Breast epithelium (tissue), 4 donors: ENCODE data around the gene OS9. TPM values are rescaled to one million over a fixed set of nuclear protein-coding genes. Genes with fewer than 3 reads are reported as not detected.
A peak's percentile ranks its signal among the peaks of the same experiment; 100 is the strongest.
"Not testable (repeated sequence)": the region's sequence is repeated elsewhere in the genome, so short reads cannot be mapped to it uniquely, and the experiment has no call there.

Experiments used
- DNase-seq, 2 donors: peaks; one replicate each; pipeline ENCODE4 v3.0.0-alpha.2; 2019; ENCODE audit warnings: low spot score in 2 of 2
- H3K27ac ChIP-seq, 2 donors: fragments of 200-600 bp; sonication (generic) in 1 of 2; one replicate each; pipeline ENCODE4 v1.5.1; 2016 to 2019; ENCODE audit warnings: mild to moderate bottlenecking in 1 of 2
- H3K27me3 ChIP-seq, 2 donors: fragments of 200-600 bp; sonication (generic) in 1 of 2; one replicate each; pipeline versions ENCODE4 v1.5.1 to v1.6.0; 2017 to 2019; ENCODE audit warnings: control low read depth in 1 of 2, mild to moderate bottlenecking in 1 of 2
- H3K36me3 ChIP-seq: fragments of 200-600 bp; one replicate; pipeline ENCODE4 v1.5.1; 2019
- H3K4me1 ChIP-seq, 2 donors: fragments of 200-600 bp; sonication (generic); one replicate each; pipeline ENCODE4 v1.5.1; 2016 to 2019; ENCODE audit warnings: control low read depth in 1 of 2
- H3K4me3 ChIP-seq, 3 donors: fragments of 200-600 bp; sonication (generic); 1 replicate in 2 of 3; 2 replicates in 1 of 3; pipeline ENCODE4 v1.5.1; 2016 to 2019; ENCODE audit warnings: mild to moderate bottlenecking in 3 of 3, moderate library complexity in 2 of 3
- H3K9me3 ChIP-seq, 2 donors: fragments of 200-600 bp; sonication (generic) in 1 of 2; one replicate each; pipeline ENCODE4 v1.5.1; 2016 to 2019; ENCODE audit warnings: control low read depth in 1 of 2
- CTCF ChIP-seq, 3 donors: fragments of 450-650 bp; IDR thresholded peaks; one replicate each; pipeline ENCODE4 v1.5.1; 2016 to 2017; ENCODE audit warnings: antibody characterized with exemption in 3 of 3, mild to moderate bottlenecking in 3 of 3, moderate library complexity in 3 of 3
- POLR2A ChIP-seq: fragments of 450-650 bp; IDR thresholded peaks from one replicate; pipeline ENCODE4 v1.6.1; 2016; ENCODE audit warnings: antibody characterized with exemption, mild to moderate bottlenecking, moderate library complexity
- POLR2AphosphoS5 ChIP-seq, 3 donors: sonication (generic); formaldehyde crosslinking; IDR thresholded peaks; one replicate each; pipeline ENCODE4 v1.6.1; 2017; ENCODE audit warnings: antibody characterized with exemption in 3 of 3
- intact Hi-C: fragments of 100-400 bp; cut with DNase I; formaldehyde crosslinking; loops from one replicate; pipeline ENCODE4 v1.15.1; 2023; ENCODE audit warnings: low total_unique reads
- total RNA-seq, 3 donors: library from RNA; depleted of rRNA; stranded (reverse); fragments of >200 nt; gene quantifications; one replicate each; pipeline ENCODE4 v1.1.0, GENCODE V29; 2016

OS9 gene
- total RNA-seq, 3 donors from 2014 or later, result 184 to 431 (median 213) TPM

GRCh38 chr12:57712701-57713100, 18.8 kb downstream of the OS9 start:
- TF ChIP-seq POLR2A (no peak), CTCF (IDR thresholded peaks at IDR 0.05) (no peak), POLR2AphosphoS5 (IDR thresholded peaks at IDR 0.05) (no peak)
- no peaks in the 10 kb centered on the region for H3K36me3 ChIP-seq

DNA sequence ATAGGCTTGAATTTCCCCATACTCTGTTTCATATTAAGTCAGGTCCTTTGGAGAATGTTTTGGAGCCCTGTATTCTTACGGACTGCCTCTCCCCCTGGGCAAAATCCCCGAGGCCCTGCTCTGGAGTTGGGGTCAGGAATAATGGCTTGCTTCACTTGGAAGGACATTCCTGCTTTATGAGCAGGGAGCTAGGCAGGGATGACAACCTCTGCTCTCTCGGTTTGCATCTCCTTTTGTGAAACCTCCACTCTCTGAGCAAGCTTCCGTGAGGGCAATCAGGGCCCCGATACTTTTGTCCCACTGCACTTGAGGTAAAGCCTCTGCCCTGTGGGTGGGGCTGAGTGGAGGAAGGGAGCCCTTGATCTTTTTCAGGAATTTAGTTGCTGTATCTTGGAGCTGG, 19.3 kb downstream of the OS9 start:
- TF ChIP-seq POLR2A (no peak), CTCF (IDR thresholded peaks at IDR 0.05) (no peak), POLR2AphosphoS5 (IDR thresholded peaks at IDR 0.05) (no peak)
- H3K27me3 ChIP-seq, result no peaks in the 10 kb centered on the region
- peak in 1 of 2 donors; percentile 11 for DNase-seq
- no peaks in the 10 kb centered on the region for H3K9me3 ChIP-seq
- peaks cover 5% of the 10 kb centered on the region for H3K36me3 ChIP-seq
- H3K27ac ChIP-seq, result no peak overlapping the region
- H3K4me3 ChIP-seq, result no peak overlapping the region
- H3K4me1 ChIP-seq, result no peaks in the 10 kb centered on the region
- intact Hi-C loops, result no loop called here

More at GRCh38 chr12:57712701-57713100, 18.8 kb downstream of the OS9 start:
- Histone ChIP-seq H3K27me3 (no peaks in the 10 kb centered on the region), H3K4me1 (no peaks in the 10 kb centered on the region), H3K4me3 (no peak overlapping the region), H3K9me3 (no peaks in the 10 kb centered on the region), H3K27ac (no peak overlapping the region)
- intact Hi-C loops, result no loop called here
- DNase-seq, result peak in 1 of 2 donors; percentile 5

DNA sequence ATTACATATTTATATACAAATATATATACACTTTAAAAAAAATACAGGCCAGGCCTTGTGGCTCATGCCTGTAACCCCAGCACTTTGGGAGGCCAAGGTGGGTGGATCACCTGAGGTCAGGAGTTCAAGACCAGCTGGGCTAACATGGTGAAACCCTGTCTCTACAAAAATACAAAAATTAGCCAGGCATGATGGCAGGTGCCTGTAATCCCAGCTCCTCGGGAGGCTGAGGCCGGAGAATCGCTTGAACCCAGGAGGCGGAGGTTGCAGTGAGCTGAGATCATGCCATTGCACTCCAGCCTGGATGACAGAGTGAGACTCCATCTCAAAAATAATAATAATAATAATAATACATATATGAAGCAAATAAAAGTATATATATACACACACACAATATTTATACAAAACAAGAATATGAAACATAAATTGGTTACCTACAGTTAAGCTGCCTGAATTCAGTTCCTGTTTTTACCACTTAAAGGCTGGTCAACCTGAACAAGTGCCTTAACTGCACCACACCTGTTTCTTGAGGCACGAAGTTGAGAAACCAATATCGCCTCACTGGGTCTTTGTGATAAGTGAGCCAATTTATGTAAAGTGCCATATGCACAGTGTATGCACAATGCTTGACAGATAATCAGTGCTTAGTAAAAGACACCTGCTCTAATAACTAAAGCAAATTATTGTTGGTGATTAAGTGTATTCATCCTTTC, 21.3 kb downstream of the OS9 start:
- intact Hi-C loops, H3K36me3 ChIP-seq, H3K27me3 ChIP-seq, H3K9me3 ChIP-seq, H3K4me3 ChIP-seq, H3K4me1 ChIP-seq, H3K27ac ChIP-seq: not testable (repeated sequence)
- peak in 1 of 2 donors; percentile 10 for DNase-seq

- intact Hi-C loops, result no loop called here
- DNase-seq, result peak in 1 of 2 donors; percentile 5
- no peaks in the 10 kb centered on the region for H3K9me3 ChIP-seq
- H3K4me1 ChIP-seq, result no peaks in the 10 kb centered on the region
- no peaks in the 10 kb centered on the region for H3K27me3 ChIP-seq
- no peak overlapping the region for H3K27ac ChIP-seq
- peaks cover 7% of the 10 kb centered on the region for H3K36me3 ChIP-seq
- TF ChIP-seq CTCF (IDR thresholded peaks at IDR 0.05) (no peak), POLR2AphosphoS5 (IDR thresholded peaks at IDR 0.05) (no peak), POLR2A (no peak)
- H3K4me3 ChIP-seq, result no peak overlapping the region
These were observed 21.9 kb downstream of the OS9 start for GRCh38 chr12:57715786-57716185.

GRCh38 chr12:57716305-57716704, 22.4 kb downstream of the OS9 start:
- intact Hi-C loops, result no loop called here
- Histone ChIP-seq H3K4me1 (no peaks in the 10 kb centered on the region), H3K4me3 (no peak overlapping the region), H3K27ac (no peak overlapping the region), H3K27me3 (no peaks in the 10 kb centered on the region), H3K9me3 (no peaks in the 10 kb centered on the region), H3K36me3 (peaks cover 7% of the 10 kb centered on the region)
- TF ChIP-seq POLR2A (no peak), POLR2AphosphoS5 (IDR thresholded peaks at IDR 0.05) (no peak), CTCF (IDR thresholded peaks at IDR 0.05) (no peak)
- DNase-seq, result no peak
